Retinal pigment epithelial cell (primary cell): ENCODE measurements around the gene HABP4.

Source experiments
- DNase-seq: peaks from one replicate; pipeline ENCODE4 v3.0.0-alpha.2; 2010; ENCODE audit warnings: low read depth
- H3K4me3 ChIP-seq: 2 replicates; pipeline ENCODE4 v1.5.1; 2011; ENCODE audit warnings: mild to moderate bottlenecking, low read length, control low read depth, moderate library complexity
- TF ChIP-seq, protein P1 (sequence below): conservative IDR thresholded peaks from 2 replicates; pipeline ENCODE4 v1.5.1; 2011; ENCODE audit warnings: low read depth, low read length, control low read depth, inconsistent platforms

The HABP4 gene

GRCh38 chr9:96476591-96476990 lies 26.6 kb downstream of the HABP4 start:
- DNase-seq, result no peak
- no peak overlapping the region for H3K4me3 ChIP-seq
- TF ChIP-seq, protein P1, sequence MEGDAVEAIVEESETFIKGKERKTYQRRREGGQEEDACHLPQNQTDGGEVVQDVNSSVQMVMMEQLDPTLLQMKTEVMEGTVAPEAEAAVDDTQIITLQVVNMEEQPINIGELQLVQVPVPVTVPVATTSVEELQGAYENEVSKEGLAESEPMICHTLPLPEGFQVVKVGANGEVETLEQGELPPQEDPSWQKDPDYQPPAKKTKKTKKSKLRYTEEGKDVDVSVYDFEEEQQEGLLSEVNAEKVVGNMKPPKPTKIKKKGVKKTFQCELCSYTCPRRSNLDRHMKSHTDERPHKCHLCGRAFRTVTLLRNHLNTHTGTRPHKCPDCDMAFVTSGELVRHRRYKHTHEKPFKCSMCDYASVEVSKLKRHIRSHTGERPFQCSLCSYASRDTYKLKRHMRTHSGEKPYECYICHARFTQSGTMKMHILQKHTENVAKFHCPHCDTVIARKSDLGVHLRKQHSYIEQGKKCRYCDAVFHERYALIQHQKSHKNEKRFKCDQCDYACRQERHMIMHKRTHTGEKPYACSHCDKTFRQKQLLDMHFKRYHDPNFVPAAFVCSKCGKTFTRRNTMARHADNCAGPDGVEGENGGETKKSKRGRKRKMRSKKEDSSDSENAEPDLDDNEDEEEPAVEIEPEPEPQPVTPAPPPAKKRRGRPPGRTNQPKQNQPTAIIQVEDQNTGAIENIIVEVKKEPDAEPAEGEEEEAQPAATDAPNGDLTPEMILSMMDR, result no peak

DNA sequence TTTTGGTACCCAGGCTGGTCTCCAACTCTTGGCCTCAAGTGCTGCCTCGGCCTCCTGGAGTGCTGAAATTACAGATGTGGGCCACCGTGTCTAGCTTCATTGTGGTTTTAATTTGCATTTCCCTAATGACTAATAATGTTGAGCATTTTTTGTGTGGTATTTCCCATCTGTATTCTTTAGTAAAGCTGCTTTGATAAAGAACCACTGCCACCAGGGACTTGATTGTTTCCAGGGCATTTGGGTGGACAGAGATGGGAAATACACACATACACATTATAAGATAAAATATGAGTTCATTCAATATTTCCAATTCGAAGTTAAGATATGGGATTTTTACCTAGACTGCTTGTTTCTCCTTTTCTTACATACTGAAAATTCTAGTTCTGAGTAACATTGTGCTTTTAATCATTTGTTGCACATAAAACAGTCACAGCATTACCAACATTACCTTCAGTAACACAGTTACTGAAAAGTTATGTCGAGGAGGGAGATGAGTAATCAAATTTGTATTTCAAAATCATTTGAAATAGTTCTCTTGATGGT lies 28.9 kb downstream of the HABP4 start:
- DNase-seq, result no peak
- TF ChIP-seq, protein P1, result no peak
- no peak overlapping the region for H3K4me3 ChIP-seq

DNA sequence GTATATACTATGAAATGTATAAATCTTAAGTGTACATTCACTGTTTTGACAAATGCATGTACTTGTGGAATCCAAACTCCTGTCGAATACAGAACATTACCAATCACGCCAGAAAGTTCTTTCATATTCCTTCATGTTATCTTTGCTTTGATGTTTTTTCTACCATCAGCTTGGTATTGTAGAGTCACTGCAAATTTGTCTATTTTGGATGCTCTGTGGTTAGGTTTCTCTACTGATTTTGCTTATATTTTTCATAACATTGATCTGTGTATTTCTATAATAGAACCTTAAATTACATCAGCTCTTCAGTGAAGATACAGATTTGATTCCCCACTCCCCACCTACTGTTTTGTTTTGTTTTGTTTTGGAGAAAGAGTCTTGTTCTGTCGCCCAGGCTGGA lies 30.8 kb downstream of the HABP4 start:
- TF ChIP-seq, protein P1, result no peak
- no peak for DNase-seq

GRCh38 chr9:96482476-96482875 lies 32.5 kb downstream of the HABP4 start:
- DNase-seq, result no peak
- TF ChIP-seq, protein P1, result no peak

More for the DNA sequence above, 30.8 kb downstream of the HABP4 start:
- H3K4me3 ChIP-seq, result no peak overlapping the region

DNA sequence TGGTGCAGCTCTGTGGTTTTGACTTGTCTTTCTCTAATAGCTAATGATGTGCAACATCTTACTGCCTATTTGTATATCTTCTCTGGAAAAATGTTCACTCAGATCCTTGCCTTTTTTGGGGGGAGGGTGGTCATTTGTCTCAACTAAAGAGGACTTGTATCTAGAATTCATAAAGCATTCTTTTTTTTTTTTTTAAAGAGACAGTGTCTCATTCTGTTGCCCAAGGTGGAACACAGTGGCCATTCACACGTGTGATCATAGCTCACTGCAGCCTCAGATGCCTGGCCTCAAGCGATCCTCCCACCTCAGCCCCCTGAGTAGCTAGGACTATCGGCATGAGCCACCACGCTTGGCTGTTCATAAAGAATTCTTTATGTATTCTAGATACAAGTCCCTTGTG lies 33.2 kb downstream of the HABP4 start:
- H3K4me3 ChIP-seq, result no peak overlapping the region
- TF ChIP-seq, protein P1, result no peak
- DNase-seq, result no peak

More at GRCh38 chr9:96482476-96482875, 32.5 kb downstream of the HABP4 start:
- H3K4me3 ChIP-seq, result no peak overlapping the region

GRCh38 chr9:96483733-96484390 lies 33.9 kb downstream of the HABP4 start:
- TF ChIP-seq, protein P1, result no peak
- no peak overlapping the region for H3K4me3 ChIP-seq
- DNase-seq, result no peak

DNA sequence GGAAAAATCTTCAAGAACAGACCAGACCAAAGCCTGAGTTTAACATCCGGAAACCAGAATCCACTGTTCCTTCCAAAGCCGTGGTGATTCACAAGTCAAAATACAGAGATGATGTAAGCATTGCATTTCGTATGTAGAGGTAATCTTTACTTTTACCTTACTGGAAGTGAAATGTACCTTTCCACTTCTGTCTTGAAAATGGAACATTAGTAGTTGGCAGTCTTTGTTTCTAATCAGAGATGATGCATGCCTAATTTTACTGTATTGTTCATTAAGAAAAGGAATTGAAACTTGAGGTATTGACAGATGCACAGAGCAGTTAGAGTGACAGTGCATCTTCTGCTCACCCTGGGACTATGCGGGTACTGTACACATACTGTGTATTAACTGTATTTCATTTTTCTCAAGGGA lies 34.6 kb downstream of the HABP4 start:
- no peak for DNase-seq
- TF ChIP-seq, protein P1, result no peak
- H3K4me3 ChIP-seq, result no peak overlapping the region
